ENCODE measurements around the gene ESPN. TPM values are rescaled to one million over a fixed set of nuclear protein-coding genes. Genes with fewer than 3 reads are reported as not detected.

The ESPN gene
- total RNA-seq, 1 experiment from 2014 or later: 53.1 TPM

DNA sequence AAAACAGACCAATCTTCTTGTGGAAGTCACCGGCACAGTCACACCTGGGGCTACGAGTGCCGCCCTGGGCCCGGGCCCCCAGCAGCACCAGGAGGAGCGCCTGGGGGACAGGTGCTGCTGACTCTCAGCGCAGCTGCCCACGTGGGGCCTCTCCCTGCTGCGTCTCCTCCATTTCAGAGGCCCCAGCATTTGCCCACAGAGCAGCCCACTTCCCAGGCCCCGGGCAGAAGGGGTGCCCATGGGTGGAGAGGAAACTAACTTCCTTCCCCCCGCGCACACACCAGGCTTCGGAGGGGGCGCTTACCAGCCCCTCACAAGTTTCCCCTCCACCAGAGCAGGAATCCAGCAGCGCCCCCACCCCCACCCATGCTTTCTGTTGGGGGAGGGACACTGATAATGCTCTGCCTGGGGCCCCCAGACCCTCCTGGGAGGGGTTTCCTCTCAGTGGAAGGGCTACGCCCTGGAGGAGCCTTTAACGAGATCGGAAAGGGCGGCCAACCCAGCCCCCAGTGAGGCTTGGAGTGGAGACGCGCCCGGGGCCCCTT lies 41.0 kb downstream of the ESPN start:
- TF ChIP-seq, protein P1, sequence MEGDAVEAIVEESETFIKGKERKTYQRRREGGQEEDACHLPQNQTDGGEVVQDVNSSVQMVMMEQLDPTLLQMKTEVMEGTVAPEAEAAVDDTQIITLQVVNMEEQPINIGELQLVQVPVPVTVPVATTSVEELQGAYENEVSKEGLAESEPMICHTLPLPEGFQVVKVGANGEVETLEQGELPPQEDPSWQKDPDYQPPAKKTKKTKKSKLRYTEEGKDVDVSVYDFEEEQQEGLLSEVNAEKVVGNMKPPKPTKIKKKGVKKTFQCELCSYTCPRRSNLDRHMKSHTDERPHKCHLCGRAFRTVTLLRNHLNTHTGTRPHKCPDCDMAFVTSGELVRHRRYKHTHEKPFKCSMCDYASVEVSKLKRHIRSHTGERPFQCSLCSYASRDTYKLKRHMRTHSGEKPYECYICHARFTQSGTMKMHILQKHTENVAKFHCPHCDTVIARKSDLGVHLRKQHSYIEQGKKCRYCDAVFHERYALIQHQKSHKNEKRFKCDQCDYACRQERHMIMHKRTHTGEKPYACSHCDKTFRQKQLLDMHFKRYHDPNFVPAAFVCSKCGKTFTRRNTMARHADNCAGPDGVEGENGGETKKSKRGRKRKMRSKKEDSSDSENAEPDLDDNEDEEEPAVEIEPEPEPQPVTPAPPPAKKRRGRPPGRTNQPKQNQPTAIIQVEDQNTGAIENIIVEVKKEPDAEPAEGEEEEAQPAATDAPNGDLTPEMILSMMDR (conservative IDR thresholded peaks at IDR 0.05): no peak
- H2BK12ac ChIP-seq (ENCODE audit: insufficient read length, low read depth, low read length): no peak overlapping the region
- H2BK120ac ChIP-seq (ENCODE audit: low read depth, low read length, poor library complexity, severe bottlenecking): no peak overlapping the region
- H3K4me1 ChIP-seq (ENCODE audit: insufficient read depth, low read length): no peaks in the 10 kb centered on the region; the same call in 1 of the 2 replicates
- no peak overlapping the region for H2BK5ac ChIP-seq (ENCODE audit: insufficient read length, low read length)
- H2AK5ac ChIP-seq (ENCODE audit: insufficient read length, low read length): no peak overlapping the region
- no peaks in the 10 kb centered on the region for H3K79me1 ChIP-seq (ENCODE audit: insufficient read depth, low read depth, low read length, poor library complexity, severe bottlenecking)
- no peak overlapping the region for H4K91ac ChIP-seq (ENCODE audit: insufficient read length, low read depth, low read length)
- no peak overlapping the region for H3K23ac ChIP-seq (ENCODE audit: insufficient read length, low read depth, low read length)
- H3K4ac ChIP-seq (ENCODE audit: low read depth, low read length): no peak overlapping the region
- H3K27ac Mint-ChIP-seq: no peak overlapping the region
- H3K18ac ChIP-seq (ENCODE audit: insufficient read length, low read depth, low read length): no peak overlapping the region
- no peak overlapping the region for H2BK20ac ChIP-seq (ENCODE audit: low read depth, low read length, poor library complexity, severe bottlenecking)
- WGBS (ENCODE audit: extremely low coverage, insufficient read length, low lambda C conversion rate): no CpG with 5 or more reads among the region's 21 CpGs
- no peak overlapping the region; the same call in 1 of the 2 replicates for H3K14ac ChIP-seq (ENCODE audit: insufficient read depth, low read length)
- no peak overlapping the region for H2BK15ac ChIP-seq (ENCODE audit: low read depth, low read length)
- no peaks in the 10 kb centered on the region; the same call in 1 of the 2 replicates for H3K27me3 Mint-ChIP-seq (ENCODE audit: low read depth)
- H3K4me2 ChIP-seq (ENCODE audit: insufficient read depth, insufficient read length, low read length): no peak overlapping the region
- H4K8ac ChIP-seq (replicated peaks; ENCODE audit: insufficient read length, low read depth, low read length): no peak overlapping the region
- H3K9me3 Mint-ChIP-seq: no peaks in the 10 kb centered on the region
- no peaks in the 10 kb centered on the region for H3K79me2 ChIP-seq (ENCODE audit: insufficient read depth, low read length)
- no peak overlapping the region for H3T11ph ChIP-seq (ENCODE audit: low read length)
- no peak overlapping the region for H4K5ac ChIP-seq (ENCODE audit: insufficient read length, low read depth, low read length)
- H3K9me3 ChIP-seq (ENCODE audit: control insufficient read depth, low read depth, low read length): no peaks in the 10 kb centered on the region
- H3K4me3 Mint-ChIP-seq: no peak overlapping the region
- no peak overlapping the region for H3K27ac ChIP-seq (ENCODE audit: insufficient read length, low read depth, low read length)
- H3K36me3 Mint-ChIP-seq (ENCODE audit: insufficient read depth in 1 of 3, low read depth in 3 of 3): peaks cover 8 to 53% (median 52%) of the 10 kb centered on the region in 3 experiments; a peak in 6 of 7 replicates
- no peak for DNase-seq
- no peaks in the 10 kb centered on the region for H3K23me2 ChIP-seq (ENCODE audit: insufficient read length, low read depth, low read length, poor library complexity, severe bottlenecking)
- H3K9ac ChIP-seq (ENCODE audit: extremely low read depth, insufficient read length, low read length): no peak overlapping the region
- peaks cover 7 to 17% of the 10 kb centered on the region in 2 experiments for H3K4me1 Mint-ChIP-seq
- H4K20me1 ChIP-seq (ENCODE audit: control insufficient read depth, insufficient read depth, insufficient read length): no peaks in the 10 kb centered on the region
- no peaks in the 10 kb centered on the region for H3K27me3 ChIP-seq (ENCODE audit: insufficient read depth, low read length)
- H2AFZ ChIP-seq (ENCODE audit: low read length): no peak overlapping the region
- no peak overlapping the region for H3K56ac ChIP-seq (ENCODE audit: insufficient read length, low read depth, low read length)
